SK-N-MC (cell line): ENCODE data around the gene JSRP1.

Source experiments
- EZH2 ChIP-seq: fragments of 200-600 bp; sonication (generic); IDR thresholded peaks from one replicate; pipeline ENCODE4 v1.6.1; 2017; ENCODE audit warnings: antibody characterized with exemption
- FOXP2 ChIP-seq: optimal IDR thresholded peaks from 2 replicates; pipeline ENCODE3; 2011; ENCODE audit warnings: mild to moderate bottlenecking, moderate library complexity; ENCODE audit not compliant: insufficient read depth; ENCODE audit errors: extremely low read length, control extremely low read depth
- POLR2AphosphoS5 ChIP-seq: IDR thresholded peaks from 2 replicates; pipeline ENCODE4 v1.6.1; 2012; ENCODE audit warnings: mild to moderate bottlenecking, low read depth, low read length, borderline replicate concordance

- TF ChIP-seq EZH2 (no peak), POLR2AphosphoS5 (no peak), FOXP2 (no peak)
Observed at GRCh38 chr19:2296141-2296540, 39.9 kb upstream of the JSRP1 start.
